ENCODE results near the gene PPIH.

- no peak for TF ChIP-seq CTCF (conservative IDR thresholded peaks at IDR 0.05)
- TF ChIP-seq ZFX (IDR thresholded peaks at IDR 0.05) = no peak
Measured at GRCh38 chr1:42686418-42686817, 28.2 kb downstream of the PPIH start.

All from C4-2B (cell line).